ENCODE results near the gene PEX19. TPM values are rescaled to one million over a fixed set of nuclear protein-coding genes. Genes with fewer than 3 reads are reported as not detected.

The PEX19 gene
- total RNA-seq, 2 experiments from 2014 or later, result 34.7 to 47.3 TPM

DNA sequence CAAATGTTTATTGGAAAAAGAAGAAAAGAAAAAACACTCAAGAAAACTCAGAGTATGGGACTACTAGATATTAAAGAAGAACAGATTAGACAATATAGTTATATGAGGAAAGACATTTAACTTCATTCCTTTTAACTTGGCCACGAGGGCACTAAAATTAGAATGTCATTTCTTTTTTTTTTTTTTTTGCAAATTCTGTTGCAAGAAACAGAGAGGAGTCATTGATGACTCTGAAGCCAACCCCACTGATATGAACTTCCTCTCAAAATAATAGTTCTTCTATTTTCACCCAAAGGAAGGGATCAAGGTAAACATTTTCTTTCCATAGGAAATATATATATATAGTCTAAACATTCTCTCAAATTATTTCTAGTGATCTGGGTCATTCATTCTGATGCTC lies 24.6 kb upstream of the PEX19 start:
- no peaks in the 10 kb centered on the region for H3K9me3 ChIP-seq (ENCODE audit: low read length)
- no peak overlapping the region for H3K27ac ChIP-seq (ENCODE audit: low read depth, low read length, poor library complexity, severe bottlenecking)
- no peak for TF ChIP-seq EZH2phosphoT487 (IDR thresholded peaks at IDR 0.05; ENCODE audit: borderline replicate concordance, low read depth, low read length)
- TF ChIP-seq, protein P1, sequence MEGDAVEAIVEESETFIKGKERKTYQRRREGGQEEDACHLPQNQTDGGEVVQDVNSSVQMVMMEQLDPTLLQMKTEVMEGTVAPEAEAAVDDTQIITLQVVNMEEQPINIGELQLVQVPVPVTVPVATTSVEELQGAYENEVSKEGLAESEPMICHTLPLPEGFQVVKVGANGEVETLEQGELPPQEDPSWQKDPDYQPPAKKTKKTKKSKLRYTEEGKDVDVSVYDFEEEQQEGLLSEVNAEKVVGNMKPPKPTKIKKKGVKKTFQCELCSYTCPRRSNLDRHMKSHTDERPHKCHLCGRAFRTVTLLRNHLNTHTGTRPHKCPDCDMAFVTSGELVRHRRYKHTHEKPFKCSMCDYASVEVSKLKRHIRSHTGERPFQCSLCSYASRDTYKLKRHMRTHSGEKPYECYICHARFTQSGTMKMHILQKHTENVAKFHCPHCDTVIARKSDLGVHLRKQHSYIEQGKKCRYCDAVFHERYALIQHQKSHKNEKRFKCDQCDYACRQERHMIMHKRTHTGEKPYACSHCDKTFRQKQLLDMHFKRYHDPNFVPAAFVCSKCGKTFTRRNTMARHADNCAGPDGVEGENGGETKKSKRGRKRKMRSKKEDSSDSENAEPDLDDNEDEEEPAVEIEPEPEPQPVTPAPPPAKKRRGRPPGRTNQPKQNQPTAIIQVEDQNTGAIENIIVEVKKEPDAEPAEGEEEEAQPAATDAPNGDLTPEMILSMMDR (conservative IDR thresholded peaks at IDR 0.05; ENCODE audit: low read length), result no peak
- no peak overlapping the region for H3K4me2 ChIP-seq (ENCODE audit: low read length)
- H3K4me3 ChIP-seq (ENCODE audit: low read depth, low read length, poor library complexity, severe bottlenecking), result no peak overlapping the region
- POLR2A ChIA-PET, result no interaction called here
- H3K4me1 ChIP-seq (ENCODE audit: insufficient read depth, low read length, poor library complexity, severe bottlenecking), result peaks cover 17% of the 10 kb centered on the region
- DNase-seq (ENCODE audit: low spot score), result no peak
- intact Hi-C loops (cut with micrococcal nuclease; ENCODE audit: unreplicated experiment), result no loop called here
- no peaks in the 10 kb centered on the region for H4K20me1 ChIP-seq (ENCODE audit: insufficient read depth, low read length)
- H2AFZ ChIP-seq (ENCODE audit: low read length), result no peak overlapping the region
- H3K9me2 ChIP-seq (ENCODE audit: insufficient read depth, low read length), result no peaks in the 10 kb centered on the region
- H3K79me2 ChIP-seq (ENCODE audit: insufficient read depth, low read depth, low read length), result no peaks in the 10 kb centered on the region
- no TSS peak for BruUV-seq (replicated peaks)
- H3K36me3 ChIP-seq (ENCODE audit: insufficient read depth, low read length), result peaks cover 94% of the 10 kb centered on the region
- CTCF ChIA-PET (ENCODE audit: unreplicated experiment), result no interaction called here

DNA sequence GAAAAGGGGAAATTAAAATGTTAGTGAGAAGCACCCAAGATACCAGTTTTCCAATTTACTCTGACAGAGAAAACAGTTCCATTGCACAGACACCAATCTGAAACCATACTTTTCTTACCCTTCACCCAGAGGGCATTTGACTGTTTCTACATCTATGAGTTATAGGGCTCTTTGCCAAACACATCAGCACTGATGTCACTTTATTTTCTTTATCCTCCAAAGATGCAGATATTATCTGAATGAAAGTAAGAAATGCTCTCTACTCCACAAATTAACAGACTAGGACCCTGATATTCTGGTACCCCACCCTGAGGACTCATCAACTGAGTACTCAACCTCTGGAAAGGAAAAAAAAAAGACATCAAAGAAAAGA lies 24.2 kb upstream of the PEX19 start:
- no peak overlapping the region for H2AFZ ChIP-seq (ENCODE audit: low read length)
- H3K9me3 ChIP-seq (ENCODE audit: low read length), result no peaks in the 10 kb centered on the region
- peaks cover 17% of the 10 kb centered on the region for H3K4me1 ChIP-seq (ENCODE audit: insufficient read depth, low read length, poor library complexity, severe bottlenecking)
- ChIA-PET CTCF (ENCODE audit: unreplicated experiment) (no interaction called here), POLR2A (no interaction called here)
- H3K4me3 ChIP-seq (ENCODE audit: low read depth, low read length, poor library complexity, severe bottlenecking), result no peak overlapping the region
- no peak overlapping the region for H3K4me2 ChIP-seq (ENCODE audit: low read length)
- no peak overlapping the region for H3K27ac ChIP-seq (ENCODE audit: low read depth, low read length, poor library complexity, severe bottlenecking)
- DNase-seq (ENCODE audit: low spot score), result no peak
- H3K36me3 ChIP-seq (ENCODE audit: insufficient read depth, low read length), result peaks cover 94% of the 10 kb centered on the region
- H3K9me2 ChIP-seq (ENCODE audit: insufficient read depth, low read length), result no peaks in the 10 kb centered on the region
- no peaks in the 10 kb centered on the region for H3K79me2 ChIP-seq (ENCODE audit: insufficient read depth, low read depth, low read length)
- intact Hi-C loops (cut with micrococcal nuclease; ENCODE audit: unreplicated experiment), result no loop called here
- no TSS peak for BruUV-seq (replicated peaks)
- no peaks in the 10 kb centered on the region for H4K20me1 ChIP-seq (ENCODE audit: insufficient read depth, low read length)
- TF ChIP-seq EZH2phosphoT487 (IDR thresholded peaks at IDR 0.05; ENCODE audit: borderline replicate concordance, low read depth, low read length), result no peak
- TF ChIP-seq, protein P1 (conservative IDR thresholded peaks at IDR 0.05; ENCODE audit: low read length), result no peak

DNA sequence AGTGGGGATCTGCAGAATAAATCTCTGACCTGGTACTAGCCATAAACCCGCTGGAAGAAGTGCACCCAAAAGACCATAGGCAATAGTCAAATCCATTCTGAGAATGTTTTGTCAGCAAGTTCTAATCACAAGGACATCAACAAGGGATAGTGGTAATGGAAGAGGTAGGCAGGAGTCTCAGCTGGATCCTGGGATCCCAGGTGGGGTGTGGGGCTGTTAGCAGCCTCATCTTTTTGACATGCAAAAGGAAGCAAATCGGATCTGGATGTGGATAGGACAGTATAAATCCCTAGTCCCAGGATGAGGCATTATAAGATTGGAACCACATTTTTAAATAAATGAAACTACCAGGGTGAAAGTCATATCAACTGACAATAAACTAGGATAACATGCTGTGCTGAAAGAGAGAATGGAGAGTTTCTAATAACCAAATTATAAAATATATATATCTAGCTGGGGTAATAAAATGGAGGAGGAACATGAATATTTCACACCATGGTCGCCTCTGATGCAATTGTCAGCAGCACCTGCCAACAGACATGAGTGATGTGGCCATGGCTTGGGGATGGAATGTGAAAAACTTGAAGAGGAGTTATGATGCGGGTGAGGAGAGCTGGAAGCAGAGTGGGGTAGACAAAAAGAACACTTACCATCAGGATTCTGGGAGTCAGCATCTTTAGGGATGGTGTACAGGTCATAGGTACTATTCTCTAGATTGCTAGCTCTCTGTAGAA lies 23.7 kb upstream of the PEX19 start:
- H3K36me3 ChIP-seq (ENCODE audit: insufficient read depth, low read length), result peaks cover 94% of the 10 kb centered on the region

More for the DNA sequence above, 23.7 kb upstream of the PEX19 start:
- ChIA-PET CTCF (ENCODE audit: unreplicated experiment) (no interaction called here), POLR2A (interaction anchor here (1.3 kb wide), 1 partner anchor 68 kb away, joined by 4 read pairs; no protein-coding TSS in a partner anchor)
- Histone ChIP-seq H3K4me2 (ENCODE audit: low read length) (no peak overlapping the region), H3K9me2 (ENCODE audit: insufficient read depth, low read length) (no peaks in the 10 kb centered on the region), H2AFZ (ENCODE audit: low read length) (no peak overlapping the region), H3K9me3 (ENCODE audit: low read length) (no peaks in the 10 kb centered on the region), H3K4me1 (ENCODE audit: insufficient read depth, low read length, poor library complexity, severe bottlenecking) (peaks cover 17% of the 10 kb centered on the region), H3K27ac (ENCODE audit: low read depth, low read length, poor library complexity, severe bottlenecking) (no peak overlapping the region), H3K79me2 (ENCODE audit: insufficient read depth, low read depth, low read length) (no peaks in the 10 kb centered on the region), H4K20me1 (ENCODE audit: insufficient read depth, low read length) (no peaks in the 10 kb centered on the region), H3K4me3 (ENCODE audit: low read depth, low read length, poor library complexity, severe bottlenecking) (no peak overlapping the region)
- intact Hi-C loops (cut with micrococcal nuclease; ENCODE audit: unreplicated experiment), result no loop called here
- DNase-seq (ENCODE audit: low spot score), result no peak
- no peak for TF ChIP-seq EZH2phosphoT487 (IDR thresholded peaks at IDR 0.05; ENCODE audit: borderline replicate concordance, low read depth, low read length)
- TF ChIP-seq, protein P1 (conservative IDR thresholded peaks at IDR 0.05; ENCODE audit: low read length), result no peak
- BruUV-seq (replicated peaks), result no TSS peak

All from OCI-LY7 (cell line).